Epithelial cell of proximal tubule (primary cell): Measurements from ENCODE around the gene CDAN1. TPM values are rescaled to one million over a fixed set of nuclear protein-coding genes. Genes with fewer than 3 reads are reported as not detected.
A peak's percentile ranks its signal among the peaks of the same experiment; 100 is the strongest.
"Not testable (repeated sequence)": the region's sequence is repeated elsewhere in the genome, so short reads cannot be mapped to it uniquely, and the experiment has no call there.

ENCODE experiments used
- DNase-seq: peaks from one replicate; pipeline ENCODE4 v3.0.0-alpha.2; 2011; ENCODE audit warnings: low read depth
- H3K4me3 ChIP-seq: 2 replicates; pipeline ENCODE4 v1.5.1; 2011; ENCODE audit warnings: low read depth, mild to moderate bottlenecking, low read length
- total RNA-seq: library from RNA; depleted of rRNA; stranded (reverse); fragments of >200 nt; gene quantifications from 2 replicates; pipeline ENCODE4 v1.2.3, GENCODE V29; 2015
- TF ChIP-seq, protein P1 (sequence below): conservative IDR thresholded peaks from 2 replicates; pipeline ENCODE4 v1.5.1; 2012; ENCODE audit warnings: low read depth, mild to moderate bottlenecking, low read length

CDAN1 gene
- total RNA-seq: 13.7 and 16.4 TPM in 2 replicates

GRCh38 chr15:42736793-42737528 lies at the start of gene CDAN1:
TSS of gene CDAN1 (minus strand) at chr15:42737128. CDS start at chr15:42737102, 26 bp downstream.
- DNase-seq: no peak
- TF ChIP-seq, protein P1, sequence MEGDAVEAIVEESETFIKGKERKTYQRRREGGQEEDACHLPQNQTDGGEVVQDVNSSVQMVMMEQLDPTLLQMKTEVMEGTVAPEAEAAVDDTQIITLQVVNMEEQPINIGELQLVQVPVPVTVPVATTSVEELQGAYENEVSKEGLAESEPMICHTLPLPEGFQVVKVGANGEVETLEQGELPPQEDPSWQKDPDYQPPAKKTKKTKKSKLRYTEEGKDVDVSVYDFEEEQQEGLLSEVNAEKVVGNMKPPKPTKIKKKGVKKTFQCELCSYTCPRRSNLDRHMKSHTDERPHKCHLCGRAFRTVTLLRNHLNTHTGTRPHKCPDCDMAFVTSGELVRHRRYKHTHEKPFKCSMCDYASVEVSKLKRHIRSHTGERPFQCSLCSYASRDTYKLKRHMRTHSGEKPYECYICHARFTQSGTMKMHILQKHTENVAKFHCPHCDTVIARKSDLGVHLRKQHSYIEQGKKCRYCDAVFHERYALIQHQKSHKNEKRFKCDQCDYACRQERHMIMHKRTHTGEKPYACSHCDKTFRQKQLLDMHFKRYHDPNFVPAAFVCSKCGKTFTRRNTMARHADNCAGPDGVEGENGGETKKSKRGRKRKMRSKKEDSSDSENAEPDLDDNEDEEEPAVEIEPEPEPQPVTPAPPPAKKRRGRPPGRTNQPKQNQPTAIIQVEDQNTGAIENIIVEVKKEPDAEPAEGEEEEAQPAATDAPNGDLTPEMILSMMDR: no peak
- peak within 1 kb of the TSS; percentile 76 for H3K4me3 ChIP-seq

DNA sequence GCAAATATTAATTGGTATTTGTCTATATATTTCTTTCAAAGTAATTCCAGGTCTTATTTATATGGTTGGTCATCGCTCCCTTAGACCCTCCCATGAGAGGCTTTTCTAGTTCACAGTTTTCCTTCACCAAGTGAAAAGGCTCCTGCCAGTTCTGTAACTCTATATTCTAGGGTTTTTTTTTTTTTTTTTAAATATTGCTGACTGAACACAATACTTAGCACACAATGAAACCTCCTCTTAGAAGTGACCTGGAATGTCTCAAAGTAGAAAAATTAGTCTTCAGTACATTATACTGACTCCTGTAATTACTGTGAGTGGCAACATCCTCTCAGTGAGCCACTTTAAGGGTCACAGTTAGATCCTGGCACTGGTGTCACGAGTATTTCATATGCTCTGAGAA lies 48.6 kb upstream of the CDAN1 start:
- DNase-seq: no peak
- no peak overlapping the region for H3K4me3 ChIP-seq
- TF ChIP-seq, protein P1: no peak

- no peak overlapping the region for H3K4me3 ChIP-seq
- TF ChIP-seq, protein P1: no peak
- no peak for DNase-seq
Observed at GRCh38 chr15:42784705-42785104, 47.8 kb upstream of the CDAN1 start.

DNA sequence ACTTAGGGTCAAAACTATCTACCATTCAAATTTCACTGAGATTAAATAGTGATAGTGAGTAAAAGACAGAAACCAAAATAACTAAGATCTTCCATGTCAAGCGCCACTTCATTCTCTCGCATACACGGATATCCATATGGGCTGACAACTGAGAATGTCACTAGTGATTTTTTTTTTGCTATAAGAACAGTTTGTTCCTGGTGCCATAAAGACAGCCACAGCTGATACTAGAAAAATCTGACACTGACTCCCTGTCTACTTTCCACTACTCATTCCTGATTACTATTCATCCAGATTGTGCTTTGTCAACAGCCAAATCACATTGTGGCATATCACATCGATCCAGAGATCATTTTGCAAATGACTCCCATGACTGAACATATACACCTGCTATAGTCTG lies 45.8 kb upstream of the CDAN1 start:
- DNase-seq: no peak
- TF ChIP-seq, protein P1: no peak

GRCh38 chr15:42775416-42775815 lies 38.5 kb upstream of the CDAN1 start:
- no peak for DNase-seq
- H3K4me3 ChIP-seq: no peak overlapping the region
- TF ChIP-seq, protein P1: no peak

More for the DNA sequence above, 45.8 kb upstream of the CDAN1 start:
- no peak overlapping the region for H3K4me3 ChIP-seq

GRCh38 chr15:42772901-42773300 lies 36.0 kb upstream of the CDAN1 start:
- TF ChIP-seq, protein P1: no peak
- DNase-seq: no peak
- no peak overlapping the region for H3K4me3 ChIP-seq

DNA sequence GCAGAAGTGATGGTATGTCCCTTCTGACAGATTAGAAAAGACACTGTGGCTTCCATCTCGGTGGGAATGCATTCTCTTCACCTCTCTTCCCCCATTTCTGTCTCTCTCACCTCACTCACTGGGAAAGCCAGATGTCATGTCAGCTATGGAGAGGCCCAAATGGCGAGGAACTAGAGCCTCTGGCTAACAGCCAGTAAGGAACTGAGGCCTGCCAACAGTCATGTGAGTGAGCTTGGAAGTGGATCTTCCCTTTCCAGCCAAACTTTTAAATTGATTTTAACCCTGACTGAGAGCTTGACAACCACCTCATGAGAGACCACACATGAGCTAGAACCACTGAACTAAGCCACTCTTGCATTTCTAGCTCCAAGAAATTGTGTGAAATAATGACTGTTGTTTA lies 35.2 kb upstream of the CDAN1 start:
- TF ChIP-seq, protein P1: no peak
- DNase-seq: no peak
- H3K4me3 ChIP-seq: no peak overlapping the region

DNA sequence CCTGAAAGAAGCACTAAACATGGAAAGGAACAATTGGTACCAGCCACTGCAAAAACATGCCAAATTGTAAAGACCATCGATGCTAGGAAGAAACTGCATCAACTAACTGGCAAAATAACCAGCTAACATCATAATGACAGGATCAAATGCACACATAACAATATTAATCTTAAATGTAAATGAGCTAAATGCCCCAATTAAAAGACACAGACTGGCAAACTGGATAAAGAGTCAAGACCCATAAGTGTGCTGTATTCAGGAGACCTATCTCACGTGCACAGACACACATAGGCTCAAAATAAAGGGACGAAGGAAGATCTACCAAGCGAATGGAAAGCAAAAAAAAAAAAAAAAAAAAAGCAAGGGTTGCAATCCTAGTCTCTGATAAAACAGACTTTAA lies 29.2 kb upstream of the CDAN1 start:
- not testable (repeated sequence) for H3K4me3 ChIP-seq, DNase-seq

GRCh38 chr15:42764154-42764731 lies 27.3 kb upstream of the CDAN1 start:
- not testable (repeated sequence) for DNase-seq, H3K4me3 ChIP-seq

DNA sequence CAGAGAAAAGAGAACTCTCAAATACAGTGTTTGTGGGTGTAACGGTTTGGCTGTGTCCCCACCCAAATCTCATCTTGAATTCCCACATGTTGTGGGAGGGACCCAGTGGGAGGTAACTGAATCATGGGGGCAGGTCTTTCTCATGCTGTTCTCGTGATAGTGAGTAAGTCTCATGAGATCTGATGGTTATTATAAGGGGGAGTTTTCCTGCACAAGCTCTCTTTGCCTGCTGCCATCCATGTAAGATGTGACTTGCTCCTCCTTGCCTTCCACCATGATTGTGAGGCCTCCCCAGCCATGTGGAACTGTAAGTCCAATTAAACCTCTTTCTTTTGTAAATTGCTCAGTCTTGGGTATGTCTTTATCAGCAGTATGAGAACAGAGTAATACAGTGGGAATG lies 24.9 kb upstream of the CDAN1 start:
- DNase-seq, H3K4me3 ChIP-seq: not testable (repeated sequence)
